Measurements from ENCODE around the gene WDR35. TPM values are rescaled to one million over a fixed set of nuclear protein-coding genes. Genes with fewer than 3 reads are reported as not detected.
"Not testable (repeated sequence)": the region's sequence is repeated elsewhere in the genome, so short reads cannot be mapped to it uniquely, and the experiment has no call there.

WDR35 gene
- total RNA-seq, 1 donor from 2014 or later, result 4.9 TPM

DNA sequence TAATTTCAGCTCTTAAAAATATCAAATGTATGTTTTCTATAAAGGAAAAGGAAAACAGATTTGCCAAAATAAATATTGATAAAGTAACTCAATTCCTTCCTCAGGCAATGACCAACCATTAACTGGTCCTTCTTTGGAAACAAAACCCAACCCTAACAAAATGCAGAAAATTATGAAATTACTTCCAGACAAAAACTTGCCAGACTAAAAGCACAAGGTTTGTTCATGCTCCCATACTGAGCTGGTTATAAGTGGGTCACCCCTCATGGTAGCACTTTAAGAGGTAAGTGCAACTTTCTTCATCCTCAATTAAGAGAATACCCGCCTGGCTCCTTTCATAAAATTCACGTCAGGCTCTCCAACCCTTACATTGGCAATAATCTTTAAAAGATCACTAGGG is 57.0 kb downstream of the WDR35 start:
- Mint-ChIP-seq H3K9me3 (ENCODE audit: low read depth) (peaks cover 4% of the 10 kb centered on the region), H3K27me3 (ENCODE audit: low read depth) (no peaks in the 10 kb centered on the region), H3K36me3 (ENCODE audit: low read depth) (peaks cover 27% of the 10 kb centered on the region), H3K4me3 (ENCODE audit: unreplicated experiment) (peak overlapping the region; percentile 4), H3K27ac (ENCODE audit: unreplicated experiment) (peak overlapping the region; percentile 30), H3K4me1 (ENCODE audit: low read depth) (peaks cover 16% of the 10 kb centered on the region)
- no peak for DNase-seq (ENCODE audit: low spot score)
- TF ChIP-seq, protein P1, sequence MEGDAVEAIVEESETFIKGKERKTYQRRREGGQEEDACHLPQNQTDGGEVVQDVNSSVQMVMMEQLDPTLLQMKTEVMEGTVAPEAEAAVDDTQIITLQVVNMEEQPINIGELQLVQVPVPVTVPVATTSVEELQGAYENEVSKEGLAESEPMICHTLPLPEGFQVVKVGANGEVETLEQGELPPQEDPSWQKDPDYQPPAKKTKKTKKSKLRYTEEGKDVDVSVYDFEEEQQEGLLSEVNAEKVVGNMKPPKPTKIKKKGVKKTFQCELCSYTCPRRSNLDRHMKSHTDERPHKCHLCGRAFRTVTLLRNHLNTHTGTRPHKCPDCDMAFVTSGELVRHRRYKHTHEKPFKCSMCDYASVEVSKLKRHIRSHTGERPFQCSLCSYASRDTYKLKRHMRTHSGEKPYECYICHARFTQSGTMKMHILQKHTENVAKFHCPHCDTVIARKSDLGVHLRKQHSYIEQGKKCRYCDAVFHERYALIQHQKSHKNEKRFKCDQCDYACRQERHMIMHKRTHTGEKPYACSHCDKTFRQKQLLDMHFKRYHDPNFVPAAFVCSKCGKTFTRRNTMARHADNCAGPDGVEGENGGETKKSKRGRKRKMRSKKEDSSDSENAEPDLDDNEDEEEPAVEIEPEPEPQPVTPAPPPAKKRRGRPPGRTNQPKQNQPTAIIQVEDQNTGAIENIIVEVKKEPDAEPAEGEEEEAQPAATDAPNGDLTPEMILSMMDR (IDR thresholded peaks at IDR 0.05), result no peak

- DNase-seq (ENCODE audit: low spot score), result no peak
- H3K9me3 Mint-ChIP-seq (ENCODE audit: low read depth), result peaks cover 13% of the 10 kb centered on the region
- TF ChIP-seq, protein P1 (IDR thresholded peaks at IDR 0.05), result no peak
- H3K4me1 Mint-ChIP-seq (ENCODE audit: low read depth), result peaks cover 16% of the 10 kb centered on the region
- H3K27me3 Mint-ChIP-seq (ENCODE audit: low read depth), result no peaks in the 10 kb centered on the region
- H3K36me3 Mint-ChIP-seq (ENCODE audit: low read depth), result peaks cover 30% of the 10 kb centered on the region
- H3K27ac Mint-ChIP-seq (ENCODE audit: unreplicated experiment), result no peak overlapping the region
- H3K4me3 Mint-ChIP-seq (ENCODE audit: unreplicated experiment), result no peak overlapping the region
These were observed 60.7 kb downstream of the WDR35 start for GRCh38 chr2:19929226-19929625.

DNA sequence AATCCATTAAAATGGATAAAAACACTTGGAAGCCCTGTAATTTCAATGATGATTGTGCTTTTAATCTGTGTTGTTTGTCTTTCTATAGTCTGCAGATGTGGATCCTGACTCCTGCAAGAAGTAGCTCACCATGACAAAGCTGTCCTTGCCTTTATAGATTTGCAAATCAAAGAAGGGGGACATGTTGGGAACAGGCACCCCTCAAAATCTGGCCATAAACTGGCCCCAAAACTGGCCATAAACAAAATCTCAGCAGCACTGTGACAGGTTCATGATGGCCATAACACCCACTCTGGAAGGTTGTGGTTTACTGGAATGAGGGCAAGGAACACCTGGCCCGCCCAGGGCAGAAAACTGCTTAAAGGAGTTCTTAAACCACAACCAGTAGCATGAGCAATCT is 62.1 kb downstream of the WDR35 start:
- H3K27me3 Mint-ChIP-seq (ENCODE audit: low read depth); H3K4me1 Mint-ChIP-seq (ENCODE audit: low read depth); H3K4me3 Mint-ChIP-seq (ENCODE audit: unreplicated experiment); H3K27ac Mint-ChIP-seq (ENCODE audit: unreplicated experiment); DNase-seq (ENCODE audit: low spot score): not testable (repeated sequence)
- Mint-ChIP-seq H3K9me3 (ENCODE audit: low read depth) (peaks cover 13% of the 10 kb centered on the region), H3K36me3 (ENCODE audit: low read depth) (peaks cover 30% of the 10 kb centered on the region)

DNA sequence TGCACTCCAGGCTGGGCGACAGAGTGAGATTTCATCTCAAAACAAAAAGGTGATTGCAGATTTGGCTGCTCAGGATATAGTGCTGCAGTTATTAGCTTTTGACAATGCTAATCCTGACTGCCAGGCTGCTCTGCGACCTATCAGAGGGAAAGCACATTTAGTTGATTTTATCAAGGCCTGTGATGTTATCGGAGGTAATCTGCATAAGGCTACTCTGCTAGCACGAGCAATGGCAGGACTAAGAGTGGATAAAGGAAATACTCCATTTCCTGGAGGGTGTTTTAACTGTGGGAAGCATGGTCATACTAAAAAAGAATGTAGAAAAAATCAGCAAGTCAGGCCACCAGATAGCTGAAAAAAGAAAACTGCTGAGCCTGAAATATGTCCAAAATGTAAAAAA is 65.4 kb downstream of the WDR35 start:
- Mint-ChIP-seq H3K36me3 (ENCODE audit: low read depth) (peaks cover 35% of the 10 kb centered on the region), H3K9me3 (ENCODE audit: low read depth) (peaks cover 17% of the 10 kb centered on the region)
- DNase-seq (ENCODE audit: low spot score); H3K4me3 Mint-ChIP-seq (ENCODE audit: unreplicated experiment); H3K27ac Mint-ChIP-seq (ENCODE audit: unreplicated experiment); H3K4me1 Mint-ChIP-seq (ENCODE audit: low read depth); H3K27me3 Mint-ChIP-seq (ENCODE audit: low read depth): not testable (repeated sequence)

- H3K4me3 Mint-ChIP-seq (ENCODE audit: unreplicated experiment); H3K27me3 Mint-ChIP-seq (ENCODE audit: low read depth); DNase-seq (ENCODE audit: low spot score); H3K27ac Mint-ChIP-seq (ENCODE audit: unreplicated experiment); H3K4me1 Mint-ChIP-seq (ENCODE audit: low read depth): not testable (repeated sequence)
- Mint-ChIP-seq H3K36me3 (ENCODE audit: low read depth) (peaks cover 27% of the 10 kb centered on the region), H3K9me3 (ENCODE audit: low read depth) (peaks cover 11% of the 10 kb centered on the region)
These were observed 67.7 kb downstream of the WDR35 start for GRCh38 chr2:19922188-19922587.

DNA sequence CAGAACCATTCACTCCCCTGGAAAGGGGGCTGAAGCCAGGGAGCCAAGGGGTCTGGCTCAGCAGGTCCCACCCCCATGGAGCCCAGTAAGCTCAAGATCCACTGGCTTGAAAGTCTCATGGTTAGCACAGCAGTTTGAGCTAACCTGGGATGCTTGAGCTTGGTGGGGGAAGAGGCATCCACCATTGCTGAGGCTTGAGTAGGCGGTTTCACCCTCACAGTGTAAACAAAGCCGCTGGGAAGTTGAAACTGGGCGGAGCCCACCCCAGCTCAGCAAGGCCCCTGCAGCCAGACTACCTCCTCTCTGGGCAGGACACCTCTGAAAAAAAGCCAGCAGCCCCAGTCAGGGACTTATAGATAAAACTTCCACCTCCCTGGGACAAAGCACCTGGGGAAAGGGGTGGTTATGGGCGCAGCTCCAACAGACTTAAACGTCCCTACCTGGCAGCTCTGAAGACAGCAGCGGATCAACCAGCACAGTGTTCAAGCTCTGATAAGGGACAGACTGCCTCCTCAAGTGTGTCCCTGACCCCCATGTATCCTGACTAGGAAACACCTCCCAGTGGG is 73.4 kb downstream of the WDR35 start:
- TF ChIP-seq, protein P1 (IDR thresholded peaks at IDR 0.05), result no peak
- peaks cover 13% of the 10 kb centered on the region for H3K4me1 Mint-ChIP-seq (ENCODE audit: low read depth)
- H3K27ac Mint-ChIP-seq (ENCODE audit: unreplicated experiment), result no peak overlapping the region
- peaks cover 16% of the 10 kb centered on the region for H3K36me3 Mint-ChIP-seq (ENCODE audit: low read depth)
- peaks cover 9% of the 10 kb centered on the region for H3K9me3 Mint-ChIP-seq (ENCODE audit: low read depth)
- H3K27me3 Mint-ChIP-seq (ENCODE audit: low read depth), result no peaks in the 10 kb centered on the region
- no peak for DNase-seq (ENCODE audit: low spot score)
- no peak overlapping the region for H3K4me3 Mint-ChIP-seq (ENCODE audit: unreplicated experiment)

Measured in chondrocyte (in vitro differentiated cells).